GM23338 (cell line): ENCODE results near the gene TSC22D1. TPM values are rescaled to one million over a fixed set of nuclear protein-coding genes. Genes with fewer than 3 reads are reported as not detected.

ENCODE experiments used
- EZH2phosphoT487 ChIP-seq: fragments of 200-600 bp; sonication (generic); IDR thresholded peaks from one replicate; pipeline ENCODE4 v1.8.1; 2018; ENCODE audit warnings: antibody characterized with exemption; ENCODE audit not compliant: unreplicated experiment
- REST ChIP-seq: IDR thresholded peaks from one replicate; pipeline ENCODE4 v1.6.1; 2018; ENCODE audit warnings: antibody characterized with exemption; ENCODE audit not compliant: unreplicated experiment
- ZNF331 ChIP-seq: fragments of 250-450 bp; sonication (Bioruptor Pico); IDR thresholded peaks from 2 replicates; pipeline ENCODE4 v1.5.0; 2020; ENCODE audit warnings: low read depth, mild to moderate bottlenecking, moderate library complexity
- polyA plus RNA-seq: library from polyadenylated mRNA; unstranded; fragments of >200 nt; fragmentation: Nextera tagmentation; extraction: Ambion mirVana; gene quantifications from 2 replicates; pipeline ENCODE4 v1.2.1, GENCODE V29; 2016
- total RNA-seq: library from RNA; depleted of rRNA; stranded (reverse); fragments of >200 nt; shearing (Covaris generic); gene quantifications from 2 replicates; pipeline ENCODE4 v1.2.3, GENCODE V29; 2014; rRNA removed

Gene TSC22D1
- total and polyA plus RNA-seq, 2 experiments from 2014 or later: 58.5 to 114 TPM

- TF ChIP-seq REST: no peak
- no peak for TF ChIP-seq EZH2phosphoT487
- no peak for TF ChIP-seq ZNF331 (CRISPR knock-in tag)
These were observed 193.4 kb downstream of the TSC22D1 start (continued) for GRCh38 chr13:44382635-44383145.

Other genes starting within 250 kb of the TSC22D1 start
- gene SERP2, start 202.5 kb downstream of the TSC22D1 start, total RNA-seq: 0.59 and 3.4 TPM in 2 replicates
- 2.9 and 3.4 TPM in 2 replicates for gene SERP2, start 202.5 kb downstream of the TSC22D1 start, polyA plus RNA-seq